K562 (cell line): ENCODE measurements around the gene SLC4A5. TPM values are rescaled to one million over a fixed set of nuclear protein-coding genes. Genes with fewer than 3 reads are reported as not detected.
A peak's percentile ranks its signal among the peaks of the same experiment; 100 is the strongest.

Experiments used
- CTCF ChIP-seq, 3 experiments: IDR thresholded peaks in 2 of 3; conservative IDR thresholded peaks in 1 of 3; 2 replicates each; pipeline ENCODE4 v1.5.1; 2011 to 2012; ENCODE audit warnings: low read length in 3 of 3, mild to moderate bottlenecking in 3 of 3, control low read depth in 2 of 3, improper control_type of control experiment in 1 of 3, inconsistent platforms in 1 of 3, low read depth in 1 of 3, mixed read lengths in 1 of 3, moderate library complexity in 1 of 3; ENCODE audit not compliant: insufficient read depth in 2 of 3
- EGR1 ChIP-seq: fragments of 450-650 bp; conservative IDR thresholded peaks from 2 replicates; pipeline ENCODE4 v1.6.1; 2017; ENCODE audit warnings: mild to moderate bottlenecking
- HBP1 ChIP-seq: fragments of 450-650 bp; formaldehyde crosslinking; IDR thresholded peaks from 2 replicates; pipeline ENCODE4 v1.4.0; 2022; ENCODE audit warnings: missing genetic modification characterization
- HIVEP1 ChIP-seq: fragments of 250-450 bp; sonication (Bioruptor Pico); IDR thresholded peaks from 2 replicates; pipeline ENCODE4 v1.4.0; 2020; ENCODE audit warnings: mild to moderate bottlenecking
- SMC3 ChIP-seq: conservative IDR thresholded peaks from 2 replicates; pipeline ENCODE4 v1.6.1; 2011; ENCODE audit warnings: low read depth, low read length, improper control_type of control experiment; ENCODE audit not compliant: insufficient read depth
- TEAD1 ChIP-seq, 2 experiments: fragments of 450-650 bp in 1 of 2; sonication (generic) in 1 of 2; formaldehyde crosslinking; IDR thresholded peaks; 2 replicates each; pipeline versions ENCODE4 v1.4.0 to v1.8.0; 2020 to 2022; ENCODE audit warnings: mild to moderate bottlenecking in 2 of 2, missing genetic modification reagents in 1 of 2
- ZBTB40 ChIP-seq, 2 experiments: fragments of 450-650 bp in 1 of 2; sonication (generic) in 1 of 2; formaldehyde crosslinking in 1 of 2; IDR thresholded peaks; 2 replicates each; pipeline versions ENCODE4 v1.7.1 to v1.9.0; 2016 to 2022; ENCODE audit warnings: inconsistent platforms in 1 of 2, mild to moderate bottlenecking in 1 of 2, missing genetic modification reagents in 1 of 2
- polyA plus RNA-seq, 8 experiments: library from polyadenylated mRNA; depleted of rRNA in 4 of 8; stranded (reverse) in 5 of 8; unstranded in 3 of 8; fragments of >200 nt; fragmentation: Nextera tagmentation in 2 of 8; fragmentation: Illumina TruSeq in 1 of 8; extraction: Ambion mirVana in 2 of 8; extraction: Trizol in 1 of 8; gene quantifications; 2 replicates each; pipeline versions ENCODE4 v1.2.1 to v1.2.3, GENCODE V29; 2011 to 2014; ENCODE audit warnings: inconsistent platforms in 1 of 8, missing spikeins in 1 of 8
- total RNA-seq, 7 experiments: library from RNA; depleted of rRNA in 6 of 7; stranded (reverse); fragments of >200 nt in 6 of 7; fragmentation: Illumina TruSeq in 2 of 7; extraction: Trizol in 2 of 7; gene quantifications; 2 replicates each; pipeline versions ENCODE4 v1.2.1 to v1.2.3, GENCODE V29; 2011 to 2021; ENCODE audit warnings: low replicate concordance in 1 of 7

Gene SLC4A5
- total and polyA plus RNA-seq, 9 of the 15 experiments (the other 6 are each of a cell fraction or from before 2014, with no cell fraction given): 0.03 to 0.77 (median 0.14) TPM; not detected in 1

GRCh38 chr2:74327199-74327598 lies 16.0 kb downstream of the SLC4A5 start (continued):
- peak in 2 of 3 experiments; percentile 24 to 66; a peak in 2 of 6 replicates for TF ChIP-seq CTCF (IDR thresholded peaks at IDR 0.05 in 2 of 3, conservative IDR thresholded peaks at IDR 0.05 in 1 of 3; ENCODE audit: insufficient read depth in 2 of 3, low read depth in 1 of 3, low read length in 3 of 3)
- peak; percentile 50; the same call in 1 of the 2 replicates for TF ChIP-seq EGR1
- TF ChIP-seq ZBTB40 (IDR thresholded peaks at IDR 0.05): no peak
- TF ChIP-seq ZBTB40 (CRISPR knock-in tag; IDR thresholded peaks at IDR 0.05): no peak
- TF ChIP-seq HIVEP1 (CRISPR knock-in tag): no peak
- no peak for TF ChIP-seq TEAD1 (CRISPR knock-in tag; IDR thresholded peaks at IDR 0.05)
- no peak for TF ChIP-seq HBP1 (CRISPR knock-in tag)
- 0 out of 2 replicates have a peak, but pooled peaks have one; percentile 21 for TF ChIP-seq SMC3
